Measurements from ENCODE around the gene ASIP. TPM values are rescaled to one million over a fixed set of nuclear protein-coding genes. Genes with fewer than 3 reads are reported as not detected.
"Not testable (repeated sequence)": the region's sequence is repeated elsewhere in the genome, so short reads cannot be mapped to it uniquely, and the experiment has no call there.

Gene ASIP
- total RNA-seq, 5 donors from 2014 or later (not counting 1 experiment from before 2014, with no cell fraction given), result not detected

DNA sequence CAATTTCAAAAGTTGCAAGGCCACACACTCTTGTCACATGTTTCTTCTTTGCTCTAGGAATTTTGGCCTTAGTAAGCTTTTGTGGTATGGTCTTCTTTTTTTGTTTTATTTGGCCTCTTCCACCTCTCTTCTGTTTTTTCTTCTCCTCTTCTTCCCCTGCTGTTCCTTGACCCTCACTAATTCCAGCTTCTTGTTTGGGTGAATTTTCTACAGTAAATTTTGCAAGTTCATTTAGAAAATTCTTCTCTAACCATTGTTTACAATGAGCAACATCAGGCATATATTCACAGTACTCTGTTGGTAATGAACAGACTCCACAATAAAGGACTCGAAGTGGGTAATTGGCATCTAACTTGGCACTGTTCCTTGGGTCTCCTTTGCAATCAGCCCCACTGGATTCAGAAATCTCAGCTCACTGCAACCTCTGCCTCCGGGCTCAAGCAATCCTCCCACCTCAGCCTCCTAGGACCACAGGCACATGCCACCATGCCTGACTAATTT lies 5.0 kb downstream of the ASIP start:
- Mint-ChIP-seq H3K9me3 (no peaks in the 10 kb centered on the region), H3K27ac (peak overlapping the region in 1 of 2 donors; percentile 66), H3K36me3 (no peaks in the 10 kb centered on the region), H3K4me1 (peaks cover 9 to 18% (median 13%) of the 10 kb centered on the region in 3 donors), H3K4me3 (no peak overlapping the region), H3K27me3 (no peaks in the 10 kb centered on the region)
- Histone ChIP-seq H3K4me3 (ENCODE audit: control insufficient read depth in 1 of 2, extremely low read depth in 1 of 2, low read length in 1 of 2) (no peak overlapping the region), H3K9me3 (no peaks in the 10 kb centered on the region), H3K4me1 (ENCODE audit: control insufficient read depth in 1 of 2, extremely low read depth in 1 of 2, insufficient read depth in 2 of 2, low read length in 2 of 2) (peaks cover 0 to 8% of the 10 kb centered on the region in 2 experiments), H3K27ac (ENCODE audit: low read length) (no peak overlapping the region), H3K36me3 (ENCODE audit: control insufficient read depth in 2 of 2, extremely low read depth in 1 of 2, insufficient read depth in 1 of 2, low read length in 1 of 2) (no peaks in the 10 kb centered on the region), H3K27me3 (replicated peaks in 1 of 2; ENCODE audit: control insufficient read depth in 2 of 2, extremely low read depth in 1 of 2, insufficient read depth in 2 of 2, low read length in 1 of 2) (peaks cover 0 to 9% of the 10 kb centered on the region in 2 experiments)
- POLR2A ChIA-PET, result no interaction called here
- CTCF ChIA-PET, result no interaction called here
- no peak for DNase-seq
- WGBS (ENCODE audit: insufficient coverage), result 86% methylated on average over 1 of the region's 2 CpGs
- ATAC-seq (replicated peaks in 1 of 4), result no peak

DNA sequence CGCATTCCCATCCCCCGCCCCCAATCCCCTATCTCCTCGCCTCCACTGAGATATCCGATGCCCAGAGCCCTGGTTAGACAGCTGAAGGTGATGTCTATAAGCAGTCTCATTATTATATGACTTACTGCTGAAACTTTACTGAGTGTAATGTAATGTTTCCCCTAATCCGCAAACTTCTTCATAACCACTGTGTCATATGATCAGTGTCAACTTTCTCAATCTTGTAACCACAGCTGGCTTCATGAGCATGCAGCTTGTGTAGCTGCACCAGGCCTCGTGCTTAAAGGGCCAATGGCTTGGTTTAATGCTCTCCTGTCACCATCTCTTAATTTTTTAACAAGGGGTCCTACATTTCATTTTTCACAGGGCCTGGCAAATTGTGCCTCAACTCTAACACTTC lies 8.1 kb downstream of the ASIP start:
- Histone ChIP-seq H3K4me1 (ENCODE audit: control insufficient read depth in 1 of 2, extremely low read depth in 1 of 2, insufficient read depth in 2 of 2, low read length in 2 of 2) (peaks cover 0 to 2% of the 10 kb centered on the region in 2 experiments), H3K27me3 (replicated peaks in 1 of 2; ENCODE audit: control insufficient read depth in 2 of 2, extremely low read depth in 1 of 2, insufficient read depth in 2 of 2, low read length in 1 of 2) (peaks cover 0 to 9% of the 10 kb centered on the region in 2 experiments), H3K4me3 (ENCODE audit: control insufficient read depth in 1 of 2, extremely low read depth in 1 of 2, low read length in 1 of 2) (no peak overlapping the region), H3K9me3 (no peaks in the 10 kb centered on the region), H3K36me3 (ENCODE audit: control insufficient read depth in 2 of 2, extremely low read depth in 1 of 2, insufficient read depth in 1 of 2, low read length in 1 of 2) (no peaks in the 10 kb centered on the region), H3K27ac (ENCODE audit: low read length) (no peak overlapping the region)
- DNase-seq (peak in 1 of 35 experiments; percentile 12), ATAC-seq (replicated peaks in 1 of 4) (peak in 1 of 4 experiments; percentile 47)
- no peaks in the 10 kb centered on the region for H3K9me3 Mint-ChIP-seq
- H3K27me3 Mint-ChIP-seq, result no peaks in the 10 kb centered on the region
- POLR2A ChIA-PET, result no interaction called here
- no peaks in the 10 kb centered on the region for H3K36me3 Mint-ChIP-seq
- CTCF ChIA-PET, result no interaction called here
- no peak overlapping the region for H3K27ac Mint-ChIP-seq
- H3K4me1 Mint-ChIP-seq, result peaks cover 2 to 9% (median 5%) of the 10 kb centered on the region in 3 donors
- 22% methylated on average over 1 of the region's 6 CpGs for WGBS (ENCODE audit: insufficient coverage)
- H3K4me3 Mint-ChIP-seq, result no peak overlapping the region

DNA sequence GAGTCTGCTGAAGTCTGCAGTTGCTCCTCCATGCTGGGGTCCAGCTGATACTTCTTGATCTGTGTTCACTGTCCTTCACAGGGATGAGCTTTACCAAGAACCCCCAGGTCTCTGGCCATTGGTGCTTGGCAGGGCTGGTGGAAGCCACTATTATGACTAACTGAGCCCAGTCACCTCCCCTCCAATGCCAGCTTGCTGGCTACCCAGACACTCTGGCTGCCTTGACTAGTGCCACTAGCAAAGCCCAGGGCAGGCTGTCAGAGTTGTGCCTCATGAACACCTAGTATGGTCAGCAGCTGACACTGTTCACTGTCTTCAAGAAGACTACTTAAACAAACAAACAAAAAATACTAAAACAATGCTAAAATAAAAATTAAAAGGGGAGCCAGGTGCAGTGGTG lies 8.8 kb downstream of the ASIP start:
- ChIA-PET POLR2A (no interaction called here), CTCF (no interaction called here)
- ATAC-seq (replicated peaks in 1 of 4) (no peak), DNase-seq (no peak)
- H3K4me1 Mint-ChIP-seq, result peaks cover 2 to 9% (median 5%) of the 10 kb centered on the region in 3 donors
- peaks cover 0 to 9% of the 10 kb centered on the region in 2 experiments for H3K27me3 ChIP-seq (replicated peaks in 1 of 2; ENCODE audit: control insufficient read depth in 2 of 2, extremely low read depth in 1 of 2, insufficient read depth in 2 of 2, low read length in 1 of 2)
- H3K9me3 ChIP-seq, result no peaks in the 10 kb centered on the region
- H3K27ac Mint-ChIP-seq, result no peak overlapping the region
- no peak overlapping the region for H3K4me3 ChIP-seq (ENCODE audit: control insufficient read depth in 1 of 2, extremely low read depth in 1 of 2, low read length in 1 of 2)
- no peak overlapping the region for H3K27ac ChIP-seq (ENCODE audit: low read length)
- no peaks in the 10 kb centered on the region for H3K36me3 Mint-ChIP-seq
- H3K36me3 ChIP-seq (ENCODE audit: control insufficient read depth in 2 of 2, extremely low read depth in 1 of 2, insufficient read depth in 1 of 2, low read length in 1 of 2), result no peaks in the 10 kb centered on the region
- no peaks in the 10 kb centered on the region for H3K9me3 Mint-ChIP-seq
- no peaks in the 10 kb centered on the region for H3K27me3 Mint-ChIP-seq
- no peak overlapping the region for H3K4me3 Mint-ChIP-seq
- peaks cover 0 to 2% of the 10 kb centered on the region in 2 experiments for H3K4me1 ChIP-seq (ENCODE audit: control insufficient read depth in 1 of 2, extremely low read depth in 1 of 2, insufficient read depth in 2 of 2, low read length in 2 of 2)

DNA sequence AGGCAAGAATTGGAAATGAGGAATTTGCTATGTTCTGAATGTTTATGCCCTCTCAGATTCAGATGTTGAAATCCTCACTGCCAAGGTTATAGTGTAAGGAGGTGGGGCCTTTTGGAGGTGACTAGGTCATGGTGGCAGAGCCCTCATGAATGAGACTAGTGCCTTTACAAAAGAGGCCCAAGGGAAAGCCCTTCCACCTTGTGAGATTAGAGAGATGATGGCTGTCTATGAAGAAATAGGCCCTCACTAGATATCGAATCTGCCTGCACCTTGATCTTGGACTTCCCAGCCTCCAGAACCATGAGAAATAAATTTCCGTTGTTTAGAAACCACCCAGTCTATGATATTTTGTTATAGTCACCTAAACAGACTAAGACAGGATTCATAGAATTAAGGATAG lies 10.4 kb downstream of the ASIP start:
- Histone ChIP-seq H3K4me3 (ENCODE audit: control insufficient read depth in 1 of 2, extremely low read depth in 1 of 2, low read length in 1 of 2) (no peak overlapping the region), H3K27me3 (replicated peaks in 1 of 2; ENCODE audit: control insufficient read depth in 2 of 2, extremely low read depth in 1 of 2, insufficient read depth in 2 of 2, low read length in 1 of 2) (peaks cover 0 to 11% of the 10 kb centered on the region in 2 experiments), H3K9me3 (no peaks in the 10 kb centered on the region), H3K4me1 (ENCODE audit: control insufficient read depth in 1 of 2, extremely low read depth in 1 of 2, insufficient read depth in 2 of 2, low read length in 2 of 2) (peaks cover 0 to 2% of the 10 kb centered on the region in 2 experiments), H3K27ac (ENCODE audit: low read length) (no peak overlapping the region), H3K36me3 (ENCODE audit: control insufficient read depth in 2 of 2, extremely low read depth in 1 of 2, insufficient read depth in 1 of 2, low read length in 1 of 2) (no peaks in the 10 kb centered on the region)
- no peak overlapping the region for H3K27ac Mint-ChIP-seq
- DNase-seq (no peak), ATAC-seq (replicated peaks in 1 of 4) (no peak)
- no peaks in the 10 kb centered on the region for H3K36me3 Mint-ChIP-seq
- no peaks in the 10 kb centered on the region for H3K9me3 Mint-ChIP-seq
- H3K4me1 Mint-ChIP-seq, result peaks cover 2 to 9% (median 5%) of the 10 kb centered on the region in 3 donors
- no CpG with 5 or more reads among the region's 2 CpGs for WGBS (ENCODE audit: insufficient coverage)
- peaks cover 0 to under 1% of the 10 kb centered on the region in 2 donors for H3K27me3 Mint-ChIP-seq
- CTCF ChIA-PET, result no interaction called here
- no peak overlapping the region for H3K4me3 Mint-ChIP-seq
- POLR2A ChIA-PET, result no interaction called here

DNA sequence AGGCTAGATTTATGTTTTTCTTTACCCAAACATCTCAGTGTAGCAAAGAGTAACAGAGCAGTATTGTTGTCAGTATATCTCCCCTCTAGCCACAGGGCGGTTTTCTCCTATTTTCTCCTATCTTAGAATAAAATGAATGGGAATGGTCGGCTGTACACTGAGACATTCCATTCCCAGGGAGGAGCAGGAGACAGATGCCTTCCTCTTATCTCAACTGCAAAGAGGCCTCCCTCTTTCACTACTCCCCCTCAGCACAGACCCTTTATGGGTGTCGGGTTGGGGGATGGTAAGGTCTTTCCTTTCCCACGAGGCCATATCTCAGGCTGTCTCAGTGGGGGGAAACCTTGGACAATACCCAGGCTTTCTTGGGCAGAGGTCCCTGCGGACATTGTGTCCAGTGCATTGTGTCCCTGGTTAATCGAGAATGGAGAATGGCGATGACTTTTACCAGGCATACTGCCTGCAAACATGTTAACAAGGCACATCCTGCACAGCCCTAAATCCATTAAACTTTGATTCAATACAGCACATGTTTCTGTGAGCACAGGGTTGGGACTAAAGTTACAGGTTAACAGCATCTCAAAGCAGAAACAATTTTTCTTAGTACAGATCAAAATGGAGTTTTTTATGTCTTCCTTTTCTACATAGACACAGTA lies 11.3 kb downstream of the ASIP start:
- H3K4me1 ChIP-seq (ENCODE audit: control insufficient read depth in 1 of 2, extremely low read depth in 1 of 2, insufficient read depth in 2 of 2, low read length in 2 of 2); H3K36me3 Mint-ChIP-seq; ATAC-seq (replicated peaks in 1 of 4); H3K27me3 Mint-ChIP-seq; H3K9me3 Mint-ChIP-seq; H3K36me3 ChIP-seq (ENCODE audit: control insufficient read depth in 2 of 2, extremely low read depth in 1 of 2, insufficient read depth in 1 of 2, low read length in 1 of 2); CTCF ChIA-PET; DNase-seq; H3K27ac Mint-ChIP-seq; H3K4me1 Mint-ChIP-seq; H3K27ac ChIP-seq (ENCODE audit: low read length); H3K4me3 Mint-ChIP-seq; H3K9me3 ChIP-seq; H3K4me3 ChIP-seq (ENCODE audit: control insufficient read depth in 1 of 2, extremely low read depth in 1 of 2, low read length in 1 of 2); H3K27me3 ChIP-seq (replicated peaks in 1 of 2; ENCODE audit: control insufficient read depth in 2 of 2, extremely low read depth in 1 of 2, insufficient read depth in 2 of 2, low read length in 1 of 2); POLR2A ChIA-PET: not testable (repeated sequence)
- WGBS (ENCODE audit: insufficient coverage), result 100% methylated on average over 1 of the region's 7 CpGs

DNA sequence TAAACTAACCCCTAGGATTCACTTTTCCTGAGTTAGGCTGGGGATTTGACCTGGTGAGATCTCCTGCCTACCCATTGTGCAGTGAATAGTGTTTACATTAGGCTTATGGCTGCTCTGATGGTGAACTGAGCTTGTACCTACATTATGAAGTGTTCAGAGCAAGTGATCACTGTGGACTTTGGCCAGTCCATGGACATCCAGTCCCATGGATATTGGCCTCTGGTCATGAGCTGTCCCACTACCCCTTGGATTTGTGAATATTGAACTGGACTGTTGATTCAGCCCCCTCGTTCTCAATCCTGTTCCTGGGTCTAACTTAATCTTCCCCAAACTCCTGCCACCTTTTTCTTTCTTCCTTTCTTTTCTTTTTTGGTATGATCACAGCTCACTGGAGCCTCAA lies 13.8 kb downstream of the ASIP start:
- H3K4me3 Mint-ChIP-seq, result no peak overlapping the region
- H3K27me3 ChIP-seq (replicated peaks in 1 of 2; ENCODE audit: control insufficient read depth in 2 of 2, extremely low read depth in 1 of 2, insufficient read depth in 2 of 2, low read length in 1 of 2), result peaks cover 0 to 5% of the 10 kb centered on the region in 2 experiments
- H3K9me3 ChIP-seq, result no peaks in the 10 kb centered on the region
- H3K36me3 Mint-ChIP-seq, result no peaks in the 10 kb centered on the region
- no peak for DNase-seq
- CTCF ChIA-PET, result no interaction called here
- H3K4me3 ChIP-seq (ENCODE audit: control insufficient read depth in 1 of 2, extremely low read depth in 1 of 2, low read length in 1 of 2), result no peak overlapping the region
- POLR2A ChIA-PET, result no interaction called here
- no peak for ATAC-seq (replicated peaks in 1 of 4)
- peaks cover 0 to 2% of the 10 kb centered on the region in 2 donors for H3K27me3 Mint-ChIP-seq
- no peaks in the 10 kb centered on the region for H3K4me1 ChIP-seq (ENCODE audit: control insufficient read depth in 1 of 2, extremely low read depth in 1 of 2, insufficient read depth in 2 of 2, low read length in 2 of 2)
- no peak overlapping the region for H3K27ac Mint-ChIP-seq
- peaks cover 0 to under 1% (median 0%) of the 10 kb centered on the region in 3 donors for H3K4me1 Mint-ChIP-seq
- WGBS (ENCODE audit: insufficient coverage), result 67% methylated on average over 1 of the region's 1 CpG
- no peaks in the 10 kb centered on the region for H3K9me3 Mint-ChIP-seq
- H3K36me3 ChIP-seq (ENCODE audit: control insufficient read depth in 2 of 2, extremely low read depth in 1 of 2, insufficient read depth in 1 of 2, low read length in 1 of 2), result no peaks in the 10 kb centered on the region
- H3K27ac ChIP-seq (ENCODE audit: low read length), result no peak overlapping the region

Measured in T-cell (primary cell).